ENCODE results near the gene SMYD4.

DNA sequence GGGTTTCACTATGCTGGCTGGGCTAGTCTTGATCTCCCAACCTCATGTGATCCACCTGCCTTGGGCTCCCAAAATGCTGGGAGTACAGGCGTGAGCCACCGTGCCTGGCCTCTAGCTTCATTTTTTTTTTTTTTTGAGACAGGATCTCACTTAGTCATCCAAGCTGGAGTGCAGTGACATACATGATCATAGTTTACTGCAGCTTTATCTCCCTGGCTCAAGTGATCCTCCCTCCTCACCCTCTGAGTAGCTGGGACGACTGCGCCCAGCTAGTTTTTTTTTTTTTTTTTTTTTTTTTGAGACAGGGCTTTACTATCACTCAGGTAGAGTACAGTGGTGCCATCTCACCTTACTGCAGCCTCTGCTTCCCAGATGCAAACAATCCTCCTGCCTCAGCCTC is 9.8 kb upstream of the SMYD4 start:
- TF ChIP-seq, protein P1, sequence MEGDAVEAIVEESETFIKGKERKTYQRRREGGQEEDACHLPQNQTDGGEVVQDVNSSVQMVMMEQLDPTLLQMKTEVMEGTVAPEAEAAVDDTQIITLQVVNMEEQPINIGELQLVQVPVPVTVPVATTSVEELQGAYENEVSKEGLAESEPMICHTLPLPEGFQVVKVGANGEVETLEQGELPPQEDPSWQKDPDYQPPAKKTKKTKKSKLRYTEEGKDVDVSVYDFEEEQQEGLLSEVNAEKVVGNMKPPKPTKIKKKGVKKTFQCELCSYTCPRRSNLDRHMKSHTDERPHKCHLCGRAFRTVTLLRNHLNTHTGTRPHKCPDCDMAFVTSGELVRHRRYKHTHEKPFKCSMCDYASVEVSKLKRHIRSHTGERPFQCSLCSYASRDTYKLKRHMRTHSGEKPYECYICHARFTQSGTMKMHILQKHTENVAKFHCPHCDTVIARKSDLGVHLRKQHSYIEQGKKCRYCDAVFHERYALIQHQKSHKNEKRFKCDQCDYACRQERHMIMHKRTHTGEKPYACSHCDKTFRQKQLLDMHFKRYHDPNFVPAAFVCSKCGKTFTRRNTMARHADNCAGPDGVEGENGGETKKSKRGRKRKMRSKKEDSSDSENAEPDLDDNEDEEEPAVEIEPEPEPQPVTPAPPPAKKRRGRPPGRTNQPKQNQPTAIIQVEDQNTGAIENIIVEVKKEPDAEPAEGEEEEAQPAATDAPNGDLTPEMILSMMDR (IDR thresholded peaks at IDR 0.05; ENCODE audit: low read depth, low read length) = no peak
- TF ChIP-seq POLR2A (IDR thresholded peaks at IDR 0.05; ENCODE audit: extremely low read depth, insufficient read length) (no peak), MYC (IDR thresholded peaks at IDR 0.05; ENCODE audit: low read depth, low read length) (no peak)
- TF ChIP-seq, protein P2, sequence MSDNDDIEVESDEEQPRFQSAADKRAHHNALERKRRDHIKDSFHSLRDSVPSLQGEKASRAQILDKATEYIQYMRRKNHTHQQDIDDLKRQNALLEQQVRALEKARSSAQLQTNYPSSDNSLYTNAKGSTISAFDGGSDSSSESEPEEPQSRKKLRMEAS (IDR thresholded peaks at IDR 0.05; ENCODE audit: low read depth, low read length) = no peak

Measured in NB4 (cell line).